WTC11 (cell line): Measurements from ENCODE around the gene SPOCK1. TPM values are rescaled to one million over a fixed set of nuclear protein-coding genes. Genes with fewer than 3 reads are reported as not detected.

Experiments used
- ATAC-seq: fragments of 200-7000 bp; cut with Tn5 transposase; 2 replicates; pipeline ENCODE4 v1.10.0; 2021; ENCODE audit warnings: mild to moderate bottlenecking, moderate library complexity
- CTCF ChIA-PET: fragments of 300-600 bp; sonication (Branson Sonifier 250); formaldehyde crosslinking; loops from one replicate; lab custom pipeline; 2021; ENCODE audit warnings: antibody characterized with exemption; lab: Charles Lee
- POLR2A ChIA-PET: fragments of 350-600 bp; sonication (Branson Sonifier 250); formaldehyde crosslinking; loops from one replicate; lab custom pipeline; 2021; ENCODE audit warnings: antibody characterized with exemption; lab: Charles Lee
- DNase-seq: peaks from one replicate; pipeline ENCODE4 v3.0.0; 2021; ENCODE audit warnings: low spot score
- H3K27ac Mint-ChIP-seq: 2 replicates; pipeline ENCODE4 v1.8.0; 2021; ENCODE audit warnings: mixed read lengths
- H3K27me3 Mint-ChIP-seq: 2 replicates; pipeline ENCODE4 v1.8.0; 2021; ENCODE audit warnings: low read depth, mild to moderate bottlenecking, moderate library complexity, mixed read lengths
- H3K36me3 Mint-ChIP-seq: 2 replicates; pipeline ENCODE4 v1.8.0; 2021; ENCODE audit warnings: mixed read lengths
- H3K4me1 Mint-ChIP-seq: 2 replicates; pipeline ENCODE4 v1.8.0; 2022; ENCODE audit warnings: mixed read lengths
- H3K4me3 Mint-ChIP-seq: 2 replicates; pipeline ENCODE4 v1.8.0; 2021; ENCODE audit warnings: mild to moderate bottlenecking, moderate library complexity, mixed read lengths
- H3K9me3 Mint-ChIP-seq: 2 replicates; pipeline ENCODE4 v1.8.0; 2021; ENCODE audit warnings: mixed read lengths
- ATF3 ChIP-seq: sonication (generic); formaldehyde crosslinking; conservative IDR thresholded peaks from 2 replicates; pipeline ENCODE4 v1.8.1; 2022; ENCODE audit warnings: mild to moderate bottlenecking, missing genetic modification reagents
- E2F1 ChIP-seq: sonication (generic); formaldehyde crosslinking; IDR thresholded peaks from 2 replicates; pipeline ENCODE4 v1.8.0; 2022; ENCODE audit warnings: mild to moderate bottlenecking, missing genetic modification reagents
- E2F5 ChIP-seq: sonication (generic); formaldehyde crosslinking; IDR thresholded peaks from 2 replicates; pipeline ENCODE4 v1.8.1; 2022; ENCODE audit warnings: mild to moderate bottlenecking, moderate library complexity, missing genetic modification reagents
- EMX1 ChIP-seq: fragments of 250-450 bp; sonication (Bioruptor Pico); IDR thresholded peaks from 2 replicates; pipeline ENCODE4 v1.8.0; 2021; ENCODE audit warnings: mild to moderate bottlenecking
- FOXJ3 ChIP-seq: sonication (generic); formaldehyde crosslinking; IDR thresholded peaks from 2 replicates; pipeline ENCODE4 v1.9.0; 2021; ENCODE audit warnings: missing genetic modification reagents, mild to moderate bottlenecking, borderline replicate concordance
- FOXP1 ChIP-seq: sonication (generic); formaldehyde crosslinking; IDR thresholded peaks from 2 replicates; pipeline ENCODE4 v1.8.0; 2022; ENCODE audit warnings: missing genetic modification reagents, mild to moderate bottlenecking, moderate library complexity, borderline replicate concordance
- GABPB1 ChIP-seq: sonication (generic); formaldehyde crosslinking; IDR thresholded peaks from 2 replicates; pipeline ENCODE4 v1.8.1; 2023; ENCODE audit warnings: mild to moderate bottlenecking, missing genetic modification reagents
- GTF2I ChIP-seq: fragments of 250-450 bp; sonication (Bioruptor Pico); conservative IDR thresholded peaks from 2 replicates; pipeline ENCODE4 v1.4.0; 2021; ENCODE audit warnings: mild to moderate bottlenecking
- IRF1 ChIP-seq: sonication (generic); formaldehyde crosslinking; IDR thresholded peaks from 2 replicates; pipeline ENCODE4 v1.8.0; 2023; ENCODE audit warnings: missing genetic modification reagents
- IRF2 ChIP-seq: sonication (generic); formaldehyde crosslinking; IDR thresholded peaks from 2 replicates; pipeline ENCODE4 v1.8.0; 2022; ENCODE audit warnings: low read depth, missing genetic modification reagents, borderline replicate concordance
- JAZF1 ChIP-seq: fragments of 250-450 bp; sonication (Bioruptor Pico); IDR thresholded peaks from 2 replicates; pipeline ENCODE4 v1.9.0; 2021; ENCODE audit warnings: moderate library complexity, mild to moderate bottlenecking, inconsistent platforms
- KAT7 ChIP-seq: sonication (generic); formaldehyde crosslinking; IDR thresholded peaks from 2 replicates; pipeline ENCODE4 v1.8.1; 2023; ENCODE audit warnings: missing genetic modification reagents, mild to moderate bottlenecking, borderline replicate concordance
- MLX ChIP-seq: sonication (generic); formaldehyde crosslinking; IDR thresholded peaks from 2 replicates; pipeline ENCODE4 v1.8.1; 2023; ENCODE audit warnings: mild to moderate bottlenecking, missing genetic modification reagents, moderate library complexity
- MXD4 ChIP-seq: fragments of 250-450 bp; sonication (Bioruptor Pico); IDR thresholded peaks from 2 replicates; pipeline ENCODE4 v1.8.0; 2021; ENCODE audit warnings: mild to moderate bottlenecking, moderate library complexity, borderline replicate concordance
- NFYB ChIP-seq: sonication (generic); formaldehyde crosslinking; conservative IDR thresholded peaks from 2 replicates; pipeline ENCODE4 v1.8.0; 2022; ENCODE audit warnings: low read depth, missing genetic modification reagents
- NR1H2 ChIP-seq: sonication (generic); formaldehyde crosslinking; IDR thresholded peaks from 2 replicates; pipeline ENCODE4 v1.9.0; 2021; ENCODE audit warnings: mild to moderate bottlenecking, moderate library complexity, missing genetic modification reagents
- NR2C2 ChIP-seq: sonication (generic); formaldehyde crosslinking; IDR thresholded peaks from 2 replicates; pipeline ENCODE4 v1.8.0; 2022; ENCODE audit warnings: mild to moderate bottlenecking, missing genetic modification reagents
- NR3C1 ChIP-seq: sonication (generic); formaldehyde crosslinking; conservative IDR thresholded peaks from 2 replicates; pipeline ENCODE4 v1.8.1; 2023; ENCODE audit warnings: low read depth, mild to moderate bottlenecking, missing genetic modification reagents
- OVOL2 ChIP-seq: fragments of 250-450 bp; sonication (Bioruptor Pico); IDR thresholded peaks from 2 replicates; pipeline ENCODE4 v1.9.0; 2021; ENCODE audit warnings: mild to moderate bottlenecking, borderline replicate concordance
- RORB ChIP-seq: fragments of 250-450 bp; sonication (Bioruptor Pico); IDR thresholded peaks from 2 replicates; pipeline ENCODE4 v1.9.0; 2021; ENCODE audit warnings: mild to moderate bottlenecking
- SOX15 ChIP-seq: fragments of 250-450 bp; sonication (Bioruptor Pico); IDR thresholded peaks from 2 replicates; pipeline ENCODE4 v1.9.0; 2021; ENCODE audit warnings: mild to moderate bottlenecking
- STAT6 ChIP-seq: sonication (generic); formaldehyde crosslinking; conservative IDR thresholded peaks from 2 replicates; pipeline ENCODE4 v1.8.1; 2023; ENCODE audit warnings: mild to moderate bottlenecking, low read depth, missing genetic modification reagents, moderate library complexity
- TCF7 ChIP-seq: sonication (generic); formaldehyde crosslinking; IDR thresholded peaks from 2 replicates; pipeline ENCODE4 v1.8.0; 2022; ENCODE audit warnings: mild to moderate bottlenecking, low read depth, missing genetic modification reagents, moderate library complexity
- TP53 ChIP-seq: sonication (generic); formaldehyde crosslinking; IDR thresholded peaks from 2 replicates; pipeline ENCODE4 v1.8.1; 2023; ENCODE audit warnings: mild to moderate bottlenecking, missing genetic modification reagents
- ZNF138 ChIP-seq: sonication (generic); formaldehyde crosslinking; conservative IDR thresholded peaks from 2 replicates; pipeline ENCODE4 v1.8.1; 2022; ENCODE audit warnings: mild to moderate bottlenecking, moderate library complexity, missing genetic modification reagents
- ZNF317 ChIP-seq: sonication (generic); formaldehyde crosslinking; IDR thresholded peaks from 2 replicates; pipeline ENCODE4 v1.8.1; 2023; ENCODE audit warnings: low read depth, mild to moderate bottlenecking, moderate library complexity, missing genetic modification reagents, borderline replicate concordance
- total RNA-seq: library from RNA; stranded (reverse); gene quantifications from 3 replicates; pipeline ENCODE4 v1.2.3, GENCODE V29; 2021

The SPOCK1 gene
- total RNA-seq, 1 experiment from 2014 or later = 15.2 TPM

GRCh38 chr5:137375741-137376526 is 123.2 kb downstream of the SPOCK1 start:
- Mint-ChIP-seq H3K4me3 (no peak overlapping the region), H3K27me3 (peaks cover 3% of the 10 kb centered on the region; the same call in 1 of the 2 replicates), H3K9me3 (peaks cover 17% of the 10 kb centered on the region), H3K36me3 (peaks cover 13% of the 10 kb centered on the region), H3K4me1 (peaks cover 8% of the 10 kb centered on the region), H3K27ac (no peak overlapping the region)
- ATAC-seq (peak; percentile 81), DNase-seq (peak; percentile 24)
- ChIA-PET CTCF (interaction anchor here (0.7 kb wide), 1 partner anchor 31 kb away, joined by 3 read pairs; no protein-coding TSS in a partner anchor), POLR2A (no interaction called here)
- TF ChIP-seq NR2C2 (no peak), EMX1 (CRISPR knock-in tag) (no peak), E2F1 (CRISPR knock-in tag) (no peak), KAT7 (CRISPR knock-in tag) (no peak), NR3C1 (no peak), FOXJ3 (CRISPR knock-in tag) (no peak), RORB (CRISPR knock-in tag) (no peak), GABPB1 (no peak), NFYB (CRISPR knock-in tag) (no peak)

GRCh38 chr5:137374110-137374714 is 124.9 kb downstream of the SPOCK1 start:
- ATAC-seq (no peak), DNase-seq (no peak)
- ChIA-PET CTCF (no interaction called here), POLR2A (no interaction called here)
- no peaks in the 10 kb centered on the region; the same call in 1 of the 2 replicates for H3K27me3 Mint-ChIP-seq
- no peak overlapping the region for H3K27ac Mint-ChIP-seq
- H3K36me3 Mint-ChIP-seq = no peaks in the 10 kb centered on the region
- no peak overlapping the region for H3K4me3 Mint-ChIP-seq
- peaks cover 8% of the 10 kb centered on the region for H3K4me1 Mint-ChIP-seq
- TF ChIP-seq GTF2I (CRISPR knock-in tag) (no peak), MLX (no peak), E2F5 (CRISPR knock-in tag) (no peak), FOXP1 (CRISPR knock-in tag) (no peak)
- 0 out of 2 replicates have a peak, but pooled peaks cover 3% of the 10 kb centered on the region for H3K9me3 Mint-ChIP-seq

- H3K4me3 Mint-ChIP-seq = no peak overlapping the region
- ATAC-seq = no peak
- POLR2A ChIA-PET = no interaction called here
- H3K27ac Mint-ChIP-seq = no peak overlapping the region
- H3K27me3 Mint-ChIP-seq = no peaks in the 10 kb centered on the region; the same call in 1 of the 2 replicates
- H3K9me3 Mint-ChIP-seq = no peaks in the 10 kb centered on the region
- H3K4me1 Mint-ChIP-seq = peaks cover 5% of the 10 kb centered on the region
- H3K36me3 Mint-ChIP-seq = no peaks in the 10 kb centered on the region
- CTCF ChIA-PET = interaction anchor here (0.8 kb wide), 1 partner anchor 52 kb away, joined by 3 read pairs; no protein-coding TSS in a partner anchor
- DNase-seq = no peak
- TF ChIP-seq RORB (CRISPR knock-in tag) (no peak), STAT6 (CRISPR knock-in tag) (no peak), ZNF317 (CRISPR knock-in tag) (no peak), ATF3 (no peak), ZNF138 (CRISPR knock-in tag) (no peak), TP53 (CRISPR knock-in tag) (no peak), NR1H2 (CRISPR knock-in tag) (no peak), SOX15 (CRISPR knock-in tag) (no peak), OVOL2 (CRISPR knock-in tag) (no peak), GTF2I (CRISPR knock-in tag) (no peak), TCF7 (CRISPR knock-in tag) (no peak), JAZF1 (CRISPR knock-in tag) (no peak), MXD4 (no peak), IRF1 (CRISPR knock-in tag) (no peak), IRF2 (no peak)
These were observed 126.4 kb downstream of the SPOCK1 start for GRCh38 chr5:137372773-137373160.
